Esophagus squamous epithelium (tissue), 4 donors: Measurements from ENCODE around the gene PDP2.

Experiments
- CTCF ChIP-seq, 6 experiments: fragments of 450-650 bp in 4 of 6; fragments of 200-600 bp in 2 of 6; sonication (generic) in 2 of 6; IDR thresholded peaks; one replicate each; pipeline ENCODE4 v1.5.1; 2016 to 2019; ENCODE audit warnings: antibody characterized with exemption in 6 of 6, mild to moderate bottlenecking in 4 of 6, moderate library complexity in 4 of 6
- POLR2A ChIP-seq, 4 donors: fragments of 450-650 bp; IDR thresholded peaks; one replicate each; pipeline ENCODE4 v1.6.1; 2017; ENCODE audit warnings: antibody characterized with exemption in 4 of 4, mild to moderate bottlenecking in 4 of 4, moderate library complexity in 3 of 4

- TF ChIP-seq POLR2A (IDR thresholded peaks at IDR 0.05), result no peak
- no peak for TF ChIP-seq CTCF (IDR thresholded peaks at IDR 0.05)
Observed at GRCh38 chr16:66901626-66902025, 21.3 kb downstream of the PDP2 start.
